PC-3 (cell line): ENCODE results near the gene HOXC10. TPM values are rescaled to one million over a fixed set of nuclear protein-coding genes. Genes with fewer than 3 reads are reported as not detected.

ENCODE experiments used
- ATAC-seq: fragments of 200-7000 bp; cut with Tn5 transposase; 2 replicates; pipeline ENCODE4 v1.9.1; 2020; ENCODE audit warnings: mild to moderate bottlenecking, moderate library complexity
- BruUV-seq: library from RNA; stranded (reverse); fragments of 400-500 nt; replicated peaks from 2 replicates; lab custom pipeline; 2021; lab: Mats Ljungman, UMichigan
- CTCF ChIA-PET: fragments of 300-600 bp; sonication (Branson Sonifier 250); formaldehyde crosslinking; loops from one replicate; lab custom pipeline; 2022; ENCODE audit warnings: antibody characterized with exemption; lab: Charles Lee
- POLR2A ChIA-PET: fragments of 300-600 bp; sonication (Branson Sonifier 250); formaldehyde crosslinking; loops from one replicate; lab custom pipeline; 2022; ENCODE audit warnings: antibody characterized with exemption; ENCODE audit not compliant: unreplicated experiment; lab: Charles Lee
- DNase-seq: peaks from one replicate; pipeline ENCODE4 v3.0.0-alpha.2; 2015
- H2AFZ ChIP-seq: fragments of 300-600 bp; sonication (generic); 2 replicates; pipeline ENCODE4 v1.6.0; 2016; ENCODE audit warnings: antibody characterized with exemption, low read length
- H3F3A ChIP-seq: fragments of 300-600 bp; sonication (generic); one replicate; pipeline ENCODE4 v1.6.0; 2017; ENCODE audit warnings: antibody characterized with exemption, low read length, control low read depth, mild to moderate bottlenecking; ENCODE audit not compliant: unreplicated experiment
- H3K27ac ChIP-seq: fragments of 300-600 bp; sonication (generic); 2 replicates; pipeline ENCODE4 v1.5.1; 2016; ENCODE audit warnings: mild to moderate bottlenecking, low read length
- H3K27me3 ChIP-seq: fragments of 300-600 bp; sonication (generic); 2 replicates; pipeline ENCODE4 v1.6.1; 2016; ENCODE audit warnings: low read length, mixed read lengths
- H3K36me3 ChIP-seq: fragments of 300-600 bp; sonication (generic); 2 replicates; pipeline ENCODE4 v1.6.1; 2016; ENCODE audit warnings: low read depth, mixed run types, low read length, mixed read lengths
- H3K4me1 ChIP-seq: fragments of 300-600 bp; sonication (generic); 2 replicates; pipeline ENCODE4 v1.5.1; 2016; ENCODE audit warnings: low read length; ENCODE audit not compliant: insufficient read depth
- H3K4me2 ChIP-seq: fragments of 300-600 bp; sonication (generic); 2 replicates; pipeline ENCODE4 v1.6.0; 2016; ENCODE audit warnings: low read length
- H3K4me3 ChIP-seq: fragments of 300-600 bp; sonication (generic); 2 replicates; pipeline ENCODE4 v1.5.1; 2016; ENCODE audit warnings: mild to moderate bottlenecking, low read length, mixed read lengths
- H3K79me2 ChIP-seq: fragments of 300-600 bp; sonication (generic); 2 replicates; pipeline ENCODE4 v1.6.1; 2017; ENCODE audit warnings: low read length, mixed read lengths
- H3K9ac ChIP-seq: fragments of 300-600 bp; sonication (generic); 2 replicates; pipeline ENCODE4 v1.6.0; 2016; ENCODE audit warnings: mild to moderate bottlenecking, low read length
- H3K9me2 ChIP-seq: fragments of 300-600 bp; sonication (generic); replicated peaks from 2 replicates; pipeline ENCODE4 v1.6.1; 2016; ENCODE audit warnings: mixed run types, low read length, mixed read lengths
- H3K9me3 ChIP-seq: fragments of 300-600 bp; sonication (generic); 2 replicates; pipeline ENCODE4 v1.6.1; 2016; ENCODE audit warnings: low read length, mixed read lengths
- H4K20me1 ChIP-seq: fragments of 300-600 bp; sonication (generic); 2 replicates; pipeline ENCODE4 v1.6.1; 2016; ENCODE audit warnings: low read length, mixed read lengths
- EZH2 ChIP-seq: fragments of 300-600 bp; sonication (generic); IDR thresholded peaks from one replicate; pipeline ENCODE4 v1.6.1; 2017; ENCODE audit warnings: antibody characterized with exemption, mild to moderate bottlenecking, low read length; ENCODE audit not compliant: unreplicated experiment
- EZH2phosphoT487 ChIP-seq: fragments of 300-600 bp; sonication (generic); IDR thresholded peaks from 2 replicates; pipeline ENCODE4 v1.6.1; 2018; ENCODE audit warnings: mild to moderate bottlenecking, antibody characterized with exemption, low read length, borderline replicate concordance
- intact Hi-C: fragments of 100-400 bp; cut with micrococcal nuclease; formaldehyde crosslinking; loops from 2 replicates; pipeline ENCODE4 v1.9.0; 2023
- total RNA-seq: library from RNA; depleted of rRNA; stranded (reverse); fragments of >200 nt; gene quantifications from 2 replicates; pipeline ENCODE4 v1.2.3, GENCODE V29; 2014
- TF ChIP-seq, protein P1 (sequence below): fragments of 300-600 bp; sonication (generic); conservative IDR thresholded peaks from 2 replicates; pipeline ENCODE4 v1.5.1; 2017; ENCODE audit warnings: antibody characterized with exemption, low read depth, mild to moderate bottlenecking, low read length

HOXC10 gene
- total RNA-seq, 1 experiment from 2014 or later = 0.69 TPM

GRCh38 chr12:53959314-53959713 lies 25.6 kb upstream of the HOXC10 start:
- no TSS peak for BruUV-seq
- DNase-seq (no peak), ATAC-seq (no peak)
- Histone ChIP-seq H3K4me1 (no peaks in the 10 kb centered on the region), H3F3A (no peaks in the 10 kb centered on the region), H3K27ac (no peak overlapping the region), H3K27me3 (no peaks in the 10 kb centered on the region), H3K4me3 (no peak overlapping the region), H2AFZ (no peak overlapping the region), H3K9me2 (no peaks in the 10 kb centered on the region), H3K4me2 (no peak overlapping the region), H3K9ac (no peak overlapping the region), H3K36me3 (no peaks in the 10 kb centered on the region), H3K79me2 (no peaks in the 10 kb centered on the region), H3K9me3 (no peaks in the 10 kb centered on the region), H4K20me1 (no peaks in the 10 kb centered on the region)
- ChIA-PET POLR2A (no interaction called here), CTCF (interaction anchor here (0.6 to 0.9 kb wide), 2 partner anchors 213 to 238 kb away, joined by 3 to 7 read pairs; no protein-coding TSS in a partner anchor)
- TF ChIP-seq, protein P1, sequence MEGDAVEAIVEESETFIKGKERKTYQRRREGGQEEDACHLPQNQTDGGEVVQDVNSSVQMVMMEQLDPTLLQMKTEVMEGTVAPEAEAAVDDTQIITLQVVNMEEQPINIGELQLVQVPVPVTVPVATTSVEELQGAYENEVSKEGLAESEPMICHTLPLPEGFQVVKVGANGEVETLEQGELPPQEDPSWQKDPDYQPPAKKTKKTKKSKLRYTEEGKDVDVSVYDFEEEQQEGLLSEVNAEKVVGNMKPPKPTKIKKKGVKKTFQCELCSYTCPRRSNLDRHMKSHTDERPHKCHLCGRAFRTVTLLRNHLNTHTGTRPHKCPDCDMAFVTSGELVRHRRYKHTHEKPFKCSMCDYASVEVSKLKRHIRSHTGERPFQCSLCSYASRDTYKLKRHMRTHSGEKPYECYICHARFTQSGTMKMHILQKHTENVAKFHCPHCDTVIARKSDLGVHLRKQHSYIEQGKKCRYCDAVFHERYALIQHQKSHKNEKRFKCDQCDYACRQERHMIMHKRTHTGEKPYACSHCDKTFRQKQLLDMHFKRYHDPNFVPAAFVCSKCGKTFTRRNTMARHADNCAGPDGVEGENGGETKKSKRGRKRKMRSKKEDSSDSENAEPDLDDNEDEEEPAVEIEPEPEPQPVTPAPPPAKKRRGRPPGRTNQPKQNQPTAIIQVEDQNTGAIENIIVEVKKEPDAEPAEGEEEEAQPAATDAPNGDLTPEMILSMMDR = no peak
- TF ChIP-seq EZH2 = no peak
- no peak for TF ChIP-seq EZH2phosphoT487
- intact Hi-C loops = no loop called here

DNA sequence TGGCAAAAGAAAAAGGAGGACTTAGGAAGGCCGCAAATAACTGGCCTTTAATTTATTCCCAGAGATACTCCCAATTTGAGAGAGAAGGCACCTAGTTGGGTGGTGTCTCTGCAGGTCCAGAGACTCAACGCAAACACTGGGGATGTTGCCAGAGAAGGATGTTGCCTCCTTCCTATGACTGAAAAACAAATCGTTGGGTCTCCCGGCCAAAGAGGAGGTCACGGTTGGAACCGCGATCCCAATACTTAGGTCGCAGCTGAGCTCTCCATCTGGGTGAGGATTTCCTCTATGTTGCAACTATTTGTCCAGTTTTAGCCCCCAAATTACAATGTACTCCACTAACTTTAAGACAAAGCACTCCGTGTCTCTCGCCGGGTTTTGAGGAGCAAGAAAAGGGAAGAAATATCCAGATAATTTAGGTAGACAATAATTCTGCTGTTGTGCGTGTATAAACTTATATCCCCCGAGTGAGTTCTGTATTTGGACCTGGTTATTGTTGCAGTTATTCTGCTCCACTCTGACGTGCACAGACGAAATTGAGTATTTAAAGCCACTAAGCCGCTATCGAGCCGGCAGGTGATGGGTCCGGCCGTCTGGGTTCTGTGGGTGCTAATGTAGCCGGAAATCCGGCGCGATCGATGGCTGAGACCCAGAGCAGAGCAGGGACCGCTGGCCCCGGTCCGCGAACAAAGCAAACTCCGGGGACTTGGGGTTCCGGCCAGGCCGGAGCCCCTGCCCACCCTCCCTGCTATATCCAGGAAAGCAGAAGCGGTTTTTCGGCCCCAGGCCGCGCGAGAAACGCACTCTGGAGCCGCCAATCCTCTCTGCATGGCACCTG lies 24.5 kb upstream of the HOXC10 start:
- H3K27me3 ChIP-seq = no peaks in the 10 kb centered on the region
- H3K4me1 ChIP-seq = no peaks in the 10 kb centered on the region
- no peaks in the 10 kb centered on the region for H3K36me3 ChIP-seq
- no TSS peak for BruUV-seq
- no peak for TF ChIP-seq EZH2
- TF ChIP-seq, protein P1 = no peak
- no peak for TF ChIP-seq EZH2phosphoT487
- intact Hi-C loops = no loop called here
- H3K4me2 ChIP-seq = no peak overlapping the region
- no peaks in the 10 kb centered on the region for H3K9me3 ChIP-seq
- H3F3A ChIP-seq = no peaks in the 10 kb centered on the region
- DNase-seq = no peak
- ATAC-seq = no peak
- H2AFZ ChIP-seq = no peak overlapping the region
- H4K20me1 ChIP-seq = no peaks in the 10 kb centered on the region
- CTCF ChIA-PET = interaction anchor here (0.9 kb wide), 1 partner anchor 214 kb away, joined by 3 read pairs; no protein-coding TSS in a partner anchor
- H3K79me2 ChIP-seq = no peaks in the 10 kb centered on the region
- POLR2A ChIA-PET = no interaction called here
- H3K27ac ChIP-seq = no peak overlapping the region
- no peak overlapping the region for H3K9ac ChIP-seq
- no peak overlapping the region for H3K4me3 ChIP-seq
- no peaks in the 10 kb centered on the region for H3K9me2 ChIP-seq
